ENCODE measurements around the gene NEB. TPM values are rescaled to one million over a fixed set of nuclear protein-coding genes. Genes with fewer than 3 reads are reported as not detected.
"Not testable (repeated sequence)": the region's sequence is repeated elsewhere in the genome, so short reads cannot be mapped to it uniquely, and the experiment has no call there.

Gene NEB
- polyA plus RNA-seq, 4 donors, result 8.1 to 25.2 (median 13.2) TPM

DNA sequence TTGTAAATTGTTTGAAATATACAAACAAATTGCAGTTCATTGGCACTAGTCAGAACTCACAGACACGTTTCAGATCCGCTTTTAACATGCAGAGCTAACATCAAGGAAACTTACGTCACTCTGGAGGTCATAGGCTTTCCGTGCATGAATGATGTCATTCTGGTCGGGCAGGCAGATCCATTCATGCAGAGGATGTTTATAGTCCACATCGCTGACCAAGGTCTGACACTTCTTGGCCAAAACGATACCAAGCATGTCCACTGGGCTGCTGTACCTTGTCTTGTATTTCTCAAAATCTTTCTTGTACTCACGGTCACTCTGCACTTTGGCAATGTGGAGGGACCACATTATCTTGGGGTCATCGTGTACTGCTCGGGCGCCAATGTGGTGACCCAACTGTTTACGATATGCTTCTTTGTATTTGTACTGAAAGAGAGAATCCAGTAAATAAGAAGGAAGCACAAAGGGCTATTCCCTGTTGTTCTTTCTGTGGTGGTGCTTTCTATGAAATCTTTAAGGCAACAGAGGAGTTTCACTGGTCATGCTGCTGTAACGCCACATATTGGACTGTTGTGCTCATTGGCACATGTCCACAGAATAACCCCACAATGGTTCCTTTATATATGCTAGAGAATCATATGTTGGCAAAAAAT, 114.8 kb downstream of the NEB start:
- peak in 1 of 4 donors; percentile 31 for DNase-seq (ENCODE audit: low read depth in 4 of 4, low spot score in 2 of 4)

DNA sequence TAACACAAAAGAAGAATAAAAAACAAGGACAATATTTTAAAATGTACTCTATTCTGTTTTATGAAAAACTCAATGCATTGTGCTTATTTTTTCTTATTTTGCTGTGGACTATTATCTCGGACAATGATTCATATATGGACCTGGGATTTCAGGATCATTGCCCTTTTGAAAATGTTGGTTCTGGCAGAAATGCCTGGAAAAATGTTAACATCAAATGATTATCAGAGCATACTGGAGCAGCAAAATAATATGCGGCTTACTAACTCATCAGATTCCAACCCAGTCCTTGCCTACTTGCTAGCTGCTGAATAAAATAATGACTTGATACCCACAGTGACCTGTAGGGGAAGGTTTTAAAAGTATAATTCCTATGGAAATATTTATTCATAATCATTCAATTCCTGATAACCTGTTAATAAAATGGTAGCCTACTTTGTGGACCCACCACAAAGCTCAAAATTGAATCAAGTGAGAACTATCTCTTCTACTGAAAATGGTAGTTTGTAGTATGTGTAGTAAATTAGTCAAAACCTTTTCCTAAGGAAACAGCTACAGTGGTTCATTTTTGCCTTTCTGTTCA, 117.4 kb downstream of the NEB start:
- no peak for DNase-seq (ENCODE audit: low read depth in 4 of 4, low spot score in 2 of 4)

DNA sequence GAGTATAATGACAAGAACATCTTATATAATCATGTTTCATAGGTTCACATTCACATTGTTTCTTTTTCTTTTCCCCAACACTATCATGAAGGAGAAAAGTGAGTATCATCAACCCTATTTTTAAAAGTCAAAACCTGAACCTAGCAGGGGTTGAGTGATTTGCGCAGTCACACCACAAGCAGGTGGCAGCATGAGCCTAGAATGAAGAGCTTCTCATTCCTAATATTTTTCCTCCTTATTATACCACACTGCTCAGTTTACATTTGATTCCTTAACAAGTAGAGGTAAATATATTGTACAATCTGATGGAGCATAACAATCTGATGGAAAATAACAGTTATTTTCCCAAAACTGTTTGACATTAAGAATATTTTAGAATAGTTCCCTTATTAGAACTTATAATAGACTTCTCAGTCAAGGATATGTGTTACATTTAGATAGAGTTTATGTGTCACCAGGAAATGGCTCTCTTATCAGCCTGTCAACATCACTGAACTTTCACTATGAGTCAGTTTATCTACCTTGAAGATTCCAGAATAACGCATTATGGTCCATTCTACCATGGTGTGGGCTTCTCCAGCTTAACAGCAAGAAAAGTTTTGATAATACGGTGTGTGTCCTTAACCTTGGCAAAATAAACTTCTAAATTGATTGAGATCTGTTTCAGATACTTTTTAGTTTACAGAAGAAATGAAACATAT, 119.5 kb downstream of the NEB start:
- no peak for DNase-seq (ENCODE audit: low read depth in 4 of 4, low spot score in 2 of 4)

DNA sequence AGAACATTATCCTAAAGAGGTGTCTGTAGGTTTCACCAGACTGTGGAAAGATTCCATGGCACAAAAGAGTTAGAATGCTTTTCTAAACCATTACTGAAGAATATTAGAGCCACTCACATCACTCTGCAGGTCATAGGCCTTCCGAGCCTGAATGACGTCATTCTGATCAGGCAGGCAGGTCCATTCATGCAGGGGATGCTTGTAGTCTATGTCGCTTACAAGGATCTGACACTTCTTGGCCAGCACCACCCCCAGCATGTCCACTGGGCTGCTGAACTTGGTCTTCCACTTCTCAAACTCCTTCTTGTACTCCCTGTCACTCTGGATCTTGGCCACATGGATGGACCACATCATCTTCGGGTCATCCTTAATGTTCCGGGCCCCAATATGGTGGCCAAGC, 120.1 kb downstream of the NEB start:
- no peak for DNase-seq (ENCODE audit: low read depth in 4 of 4, low spot score in 2 of 4)

DNA sequence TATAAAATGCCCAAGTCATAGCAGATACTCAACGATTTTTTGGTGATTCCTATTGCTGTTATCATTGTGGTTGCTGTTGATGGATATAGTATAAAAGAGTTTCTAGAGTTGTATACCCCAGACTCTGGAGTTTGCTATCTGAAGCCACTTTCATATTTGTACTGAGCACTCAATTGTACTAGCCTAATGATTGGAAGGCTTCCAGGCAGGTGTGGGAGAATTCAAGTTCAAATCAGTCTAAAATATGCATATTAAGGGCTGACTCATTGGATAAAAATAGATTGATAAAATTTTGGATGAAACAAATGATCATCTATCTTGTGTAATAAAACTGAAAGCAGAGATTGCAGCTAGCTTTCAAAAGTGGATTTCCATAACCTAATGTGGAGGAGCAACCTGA, 122.9 kb downstream of the NEB start:
- DNase-seq (ENCODE audit: low read depth in 4 of 4, low spot score in 2 of 4), result no peak

DNA sequence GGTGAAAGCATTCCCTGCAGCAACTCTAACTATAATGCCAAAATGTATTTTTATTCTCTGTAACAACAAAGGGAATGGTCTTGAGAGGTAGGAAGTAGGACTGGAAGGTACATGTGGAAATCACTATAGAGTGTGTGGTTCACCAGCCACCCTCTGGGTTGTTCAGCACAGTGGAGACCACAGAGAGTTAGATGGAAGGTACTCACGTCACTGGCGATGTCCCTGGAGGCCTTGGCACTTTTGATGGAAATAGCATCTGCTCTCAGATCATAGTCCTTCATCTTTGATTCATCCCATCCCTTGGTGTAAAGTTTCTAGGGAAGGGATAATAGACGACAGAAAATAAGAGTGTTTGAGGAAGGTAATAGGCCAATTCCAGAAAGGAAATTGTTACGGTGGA, 124.0 kb downstream of the NEB start:
- no peak for DNase-seq (ENCODE audit: low read depth in 4 of 4, low spot score in 2 of 4)

DNA sequence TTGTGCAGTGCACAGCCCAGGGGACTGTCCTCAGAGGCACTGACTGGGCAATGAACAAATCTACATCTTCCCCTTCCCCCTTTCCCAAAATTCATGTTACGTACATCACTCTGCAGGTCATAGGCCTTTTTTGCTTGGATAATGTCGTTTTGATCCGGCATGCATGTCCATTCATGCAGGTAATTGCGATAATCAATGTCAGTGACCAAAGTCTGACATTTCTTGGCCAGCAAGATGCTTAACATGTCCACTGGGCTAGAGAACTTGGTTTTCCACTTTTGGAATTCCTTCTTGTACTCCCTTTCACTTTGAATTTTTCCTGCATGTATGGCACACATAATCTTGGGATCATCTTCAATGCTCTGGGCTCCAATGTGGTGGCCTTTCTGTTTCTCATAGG, 124.6 kb downstream of the NEB start:
- no peak for DNase-seq (ENCODE audit: low read depth in 4 of 4, low spot score in 2 of 4)

DNA sequence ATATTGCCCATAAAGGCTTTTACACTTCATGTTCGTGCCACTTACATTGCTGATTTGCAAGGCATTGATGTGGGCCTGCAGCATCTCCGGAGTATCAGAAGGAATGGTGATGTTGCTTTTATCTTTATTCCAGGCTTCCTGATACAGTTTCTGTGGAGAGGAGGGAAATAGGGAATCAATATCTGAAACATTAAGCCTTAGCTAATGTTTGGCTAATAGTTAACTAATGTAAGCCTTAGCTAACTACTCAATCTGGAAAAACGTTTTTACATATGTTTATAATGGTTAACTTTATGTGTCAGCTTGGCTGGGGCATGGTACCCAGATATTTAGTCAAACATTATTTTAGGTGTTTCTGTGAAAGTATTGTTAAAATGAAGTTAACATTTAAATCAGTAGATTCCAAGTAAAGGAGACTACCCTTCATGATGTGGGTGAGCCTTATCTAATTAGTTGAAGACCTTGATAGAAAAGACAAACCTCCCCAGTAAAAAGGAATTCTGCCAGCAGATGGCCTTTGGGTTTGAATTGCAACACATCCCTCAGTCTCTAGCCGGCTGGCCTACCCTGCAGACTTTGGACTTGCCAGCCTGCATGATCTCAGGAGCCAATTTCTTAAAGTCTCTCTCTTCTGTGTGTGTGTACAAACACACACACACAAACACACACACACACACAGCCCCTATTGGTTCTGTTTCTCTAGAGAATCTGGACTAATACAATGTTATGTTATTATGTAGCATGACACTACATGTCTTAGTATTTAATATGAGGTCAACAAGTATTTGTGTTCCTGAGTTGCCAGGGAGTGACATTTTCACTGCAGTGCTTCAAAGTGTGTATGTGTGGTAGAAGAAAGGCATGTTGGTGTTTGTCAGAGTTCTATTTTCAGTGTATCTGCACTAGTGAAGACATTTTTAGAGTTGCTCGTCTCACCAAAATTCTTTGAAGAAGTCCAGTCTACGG, 126.5 kb downstream of the NEB start:
- not testable (repeated sequence) for DNase-seq (ENCODE audit: low read depth in 4 of 4, low spot score in 2 of 4)

DNA sequence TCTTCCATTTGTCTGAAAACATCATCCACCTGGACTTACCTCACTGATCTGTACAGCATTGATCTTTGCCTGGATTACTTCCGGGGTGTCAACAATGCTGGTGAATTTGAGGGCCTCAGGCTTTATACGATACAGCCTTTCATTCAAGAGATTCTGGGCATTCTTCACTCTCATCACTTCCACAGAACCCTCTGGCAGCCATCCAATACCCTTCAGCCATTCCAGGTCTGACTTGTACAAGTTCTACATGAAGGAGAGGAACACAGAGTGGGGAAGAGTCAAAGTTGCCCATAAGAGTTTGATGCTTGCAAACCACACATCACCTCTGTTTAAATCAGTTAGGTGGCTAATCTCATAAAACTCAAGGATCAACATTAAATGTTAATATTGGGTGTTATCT, 130.7 kb downstream of the NEB start:
- not testable (repeated sequence) for DNase-seq (ENCODE audit: low read depth in 4 of 4, low spot score in 2 of 4)

DNA sequence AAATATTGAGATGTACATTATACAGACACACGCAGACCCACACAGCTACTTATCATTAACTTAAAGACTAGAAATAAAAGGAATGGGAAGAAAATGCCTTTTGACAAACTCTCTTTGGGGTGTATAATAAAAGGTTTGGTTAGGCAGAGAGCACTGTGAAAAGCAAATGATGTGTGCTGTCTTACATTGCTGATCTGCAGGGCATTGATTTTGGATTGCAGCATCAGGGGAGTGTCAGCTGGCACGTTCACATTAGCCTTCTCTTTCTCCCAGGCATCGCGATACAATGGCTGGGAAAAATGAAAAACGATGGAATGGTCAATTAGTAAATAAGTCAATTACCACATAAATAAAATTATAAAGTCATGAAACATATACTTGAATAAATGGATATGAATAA, 131.9 kb downstream of the NEB start:
- not testable (repeated sequence) for DNase-seq (ENCODE audit: low read depth in 4 of 4, low spot score in 2 of 4)

DNA sequence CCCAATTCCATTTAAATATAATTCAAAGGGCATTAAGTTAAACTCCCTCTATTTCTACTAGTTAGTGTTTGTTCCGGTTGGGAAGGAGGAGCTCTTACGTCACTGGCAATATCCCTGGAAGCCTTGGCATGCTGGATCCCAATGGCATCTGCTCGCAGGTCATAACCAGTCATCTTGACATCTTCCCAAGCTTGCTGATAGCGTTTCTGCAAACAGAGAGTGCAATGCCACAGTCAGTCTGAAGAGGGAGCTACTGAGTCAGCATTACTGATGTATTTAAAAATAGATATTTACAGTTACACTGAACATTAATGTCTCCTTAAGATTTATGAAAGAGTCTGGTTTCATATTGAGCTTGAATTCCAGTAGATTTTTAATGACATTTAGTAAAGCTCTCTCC, 132.5 kb downstream of the NEB start:
- DNase-seq (ENCODE audit: low read depth in 4 of 4, low spot score in 2 of 4), result not testable (repeated sequence)

DNA sequence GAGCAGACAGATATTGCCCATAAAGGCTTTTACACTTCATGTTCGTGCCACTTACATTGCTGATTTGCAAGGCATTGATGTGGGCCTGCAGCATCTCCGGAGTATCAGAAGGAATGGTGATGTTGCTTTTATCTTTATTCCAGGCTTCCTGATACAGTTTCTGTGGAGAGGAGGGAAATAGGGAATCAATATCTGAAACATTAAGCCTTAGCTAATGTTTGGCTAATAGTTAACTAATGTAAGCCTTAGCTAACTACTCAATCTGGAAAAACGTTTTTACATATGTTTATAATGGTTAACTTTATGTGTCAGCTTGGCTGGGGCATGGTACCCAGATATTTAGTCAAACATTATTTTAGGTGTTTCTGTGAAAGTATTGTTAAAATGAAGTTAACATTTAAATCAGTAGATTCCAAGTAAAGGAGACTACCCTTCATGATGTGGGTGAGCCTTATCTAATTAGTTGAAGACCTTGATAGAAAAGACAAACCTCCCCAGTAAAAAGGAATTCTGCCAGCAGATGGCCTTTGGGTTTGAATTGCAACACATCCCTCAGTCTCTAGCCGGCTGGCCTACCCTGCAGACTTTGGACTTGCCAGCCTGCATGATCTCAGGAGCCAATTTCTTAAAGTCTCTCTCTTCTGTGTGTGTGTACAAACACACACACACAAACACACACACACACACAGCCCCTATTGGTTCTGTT, 137.2 kb downstream of the NEB start:
- not testable (repeated sequence) for DNase-seq (ENCODE audit: low read depth in 4 of 4, low spot score in 2 of 4)

DNA sequence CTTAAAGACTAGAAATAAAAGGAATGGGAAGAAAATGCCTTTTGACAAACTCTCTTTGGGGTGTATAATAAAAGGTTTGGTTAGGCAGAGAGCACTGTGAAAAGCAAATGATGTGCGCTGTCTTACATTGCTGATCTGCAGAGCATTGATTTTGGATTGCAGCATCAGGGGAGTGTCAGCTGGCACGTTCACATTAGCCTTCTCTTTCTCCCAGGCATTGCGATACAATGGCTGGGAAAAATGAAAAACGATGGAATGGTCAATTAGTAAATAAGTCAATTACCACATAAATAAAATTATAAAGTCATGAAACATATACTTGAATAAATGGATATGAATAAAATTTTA, 142.4 kb downstream of the NEB start:
- DNase-seq (ENCODE audit: low read depth in 4 of 4, low spot score in 2 of 4), result not testable (repeated sequence)

DNA sequence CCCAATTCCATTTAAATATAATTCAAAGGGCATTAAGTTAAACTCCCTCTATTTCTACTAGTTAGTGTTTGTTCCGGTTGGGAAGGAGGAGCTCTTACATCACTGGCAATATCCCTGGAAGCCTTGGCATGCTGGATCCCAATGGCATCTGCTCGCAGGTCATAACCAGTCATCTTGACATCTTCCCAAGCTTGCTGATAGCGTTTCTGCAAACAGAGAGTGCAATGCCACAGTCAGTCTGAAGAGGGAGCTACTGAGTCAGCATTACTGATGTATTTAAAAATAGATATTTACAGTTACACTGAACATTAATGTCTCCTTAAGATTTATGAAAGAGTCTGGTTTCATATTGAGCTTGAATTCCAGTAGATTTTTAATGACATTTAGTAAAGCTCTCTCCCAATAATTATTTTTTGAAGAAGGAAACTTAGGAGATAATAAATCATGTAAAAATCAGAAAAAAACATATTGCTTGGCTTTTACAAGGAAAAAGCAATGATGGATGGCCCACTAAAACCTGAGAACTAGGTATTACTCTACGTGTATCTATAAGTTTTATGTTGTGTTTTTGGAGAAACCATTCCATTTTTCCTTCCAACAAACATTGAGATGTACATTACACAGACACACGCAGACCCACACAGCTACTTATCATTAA, 142.9 kb downstream of the NEB start:
- not testable (repeated sequence) for DNase-seq (ENCODE audit: low read depth in 4 of 4, low spot score in 2 of 4)

DNA sequence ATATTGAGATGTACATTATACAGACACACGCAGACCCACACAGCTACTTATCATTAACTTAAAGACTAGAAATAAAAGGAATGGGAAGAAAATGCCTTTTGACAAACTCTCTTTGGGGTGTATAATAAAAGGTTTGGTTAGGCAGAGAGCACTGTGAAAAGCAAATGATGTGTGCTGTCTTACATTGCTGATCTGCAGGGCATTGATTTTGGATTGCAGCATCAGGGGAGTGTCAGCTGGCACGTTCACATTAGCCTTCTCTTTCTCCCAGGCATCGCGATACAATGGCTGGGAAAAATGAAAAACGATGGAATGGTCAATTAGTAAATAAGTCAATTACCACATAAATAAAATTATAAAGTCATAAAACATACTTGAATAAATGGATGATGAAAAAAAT, 153.0 kb downstream of the NEB start:
- not testable (repeated sequence) for DNase-seq (ENCODE audit: low read depth in 4 of 4, low spot score in 2 of 4)

DNA sequence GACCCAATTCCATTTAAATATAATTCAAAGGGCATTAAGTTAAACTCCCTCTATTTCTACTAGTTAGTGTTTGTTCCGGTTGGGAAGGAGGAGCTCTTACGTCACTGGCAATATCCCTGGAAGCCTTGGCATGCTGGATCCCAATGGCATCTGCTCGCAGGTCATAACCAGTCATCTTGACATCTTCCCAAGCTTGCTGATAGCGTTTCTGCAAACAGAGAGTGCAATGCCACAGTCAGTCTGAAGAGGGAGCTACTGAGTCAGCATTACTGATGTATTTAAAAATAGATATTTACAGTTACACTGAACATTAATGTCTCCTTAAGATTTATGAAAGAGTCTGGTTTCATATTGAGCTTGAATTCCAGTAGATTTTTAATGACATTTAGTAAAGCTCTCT, 153.6 kb downstream of the NEB start:
- DNase-seq (ENCODE audit: low read depth in 4 of 4, low spot score in 2 of 4), result not testable (repeated sequence)

DNA sequence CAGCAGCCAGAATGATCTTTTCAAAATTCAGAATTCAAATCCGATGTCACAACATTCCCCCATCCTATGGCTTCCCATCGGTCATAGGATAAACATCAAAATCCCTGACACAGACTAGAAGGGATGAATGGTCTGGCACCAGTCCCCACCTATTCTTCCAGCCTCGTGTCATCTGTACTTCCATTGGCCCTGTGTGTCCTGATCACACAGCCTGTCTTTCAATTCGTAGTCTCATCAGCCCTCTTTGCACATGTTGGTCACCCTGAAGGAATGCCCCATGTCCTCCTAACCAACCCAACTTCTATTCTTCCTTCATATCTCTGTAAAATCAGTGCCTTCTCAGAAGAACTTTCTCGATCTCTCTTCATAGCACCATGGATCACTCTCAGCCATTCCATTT, 157.2 kb downstream of the NEB start:
- DNase-seq (ENCODE audit: low read depth in 4 of 4, low spot score in 2 of 4), result no peak

DNA sequence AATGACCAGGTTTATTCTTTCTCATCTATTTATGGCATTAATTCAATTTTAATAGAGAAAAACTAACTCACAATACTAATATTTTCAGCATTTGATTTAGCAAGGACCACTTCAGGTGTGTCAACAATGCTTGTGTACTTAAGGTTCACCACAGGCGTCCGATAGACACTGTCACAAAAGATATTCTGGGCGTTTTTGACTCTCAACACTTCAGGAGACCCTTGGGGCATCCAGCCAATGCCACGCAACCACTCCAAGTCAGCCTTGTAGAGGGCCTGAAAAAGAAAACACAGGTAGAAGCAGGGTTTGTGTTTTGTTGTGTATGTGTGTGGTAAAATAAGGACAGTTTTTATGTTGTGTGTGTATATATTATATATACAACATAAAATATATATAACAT, 158.2 kb downstream of the NEB start:
- DNase-seq (ENCODE audit: low read depth in 4 of 4, low spot score in 2 of 4), result no peak

DNA sequence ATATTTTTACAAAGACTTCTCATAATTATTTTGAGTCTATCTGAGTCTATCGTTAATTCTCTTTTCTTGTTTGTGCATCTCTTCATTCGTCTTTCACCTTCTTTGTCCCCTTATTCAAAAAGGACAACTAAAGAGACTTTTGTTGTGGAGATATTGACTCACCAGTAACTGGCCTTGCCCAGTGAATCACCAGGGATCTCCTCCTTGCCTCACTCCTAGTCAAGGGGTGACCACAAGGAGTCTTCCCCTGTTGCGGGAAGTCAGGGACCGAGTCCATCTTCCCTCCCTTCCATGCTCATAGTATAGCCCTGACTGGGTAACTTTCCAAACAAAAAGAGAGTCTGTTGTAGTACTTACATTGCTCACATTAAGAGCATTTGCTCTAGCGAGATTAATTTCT, 158.9 kb downstream of the NEB start:
- DNase-seq (ENCODE audit: low read depth in 4 of 4, low spot score in 2 of 4), result no peak

DNA sequence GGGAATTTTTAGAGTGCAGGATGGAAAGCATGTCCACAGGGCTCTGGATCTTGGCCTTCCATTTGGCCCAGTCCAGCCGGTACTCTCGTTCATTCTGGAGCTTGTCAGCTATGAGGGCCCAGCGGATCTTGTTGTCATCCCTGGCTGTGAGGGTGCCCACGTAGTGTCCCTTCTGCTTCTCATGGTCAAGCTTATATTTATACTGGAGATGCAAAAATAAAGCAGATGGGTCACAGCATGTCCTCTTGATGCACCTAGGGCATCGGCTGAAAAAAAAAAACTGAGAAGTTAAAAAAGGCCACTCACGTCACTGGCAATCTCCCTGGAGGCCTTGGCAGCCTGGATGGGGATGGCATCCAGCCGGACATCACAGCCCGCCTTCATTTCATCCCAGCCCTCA, 164.1 kb downstream of the NEB start:
- DNase-seq (ENCODE audit: low read depth in 4 of 4, low spot score in 2 of 4), result no peak
